ENCODE data around the gene ERCC4. TPM values are rescaled to one million over a fixed set of nuclear protein-coding genes. Genes with fewer than 3 reads are reported as not detected.
"Not testable (repeated sequence)": the region's sequence is repeated elsewhere in the genome, so short reads cannot be mapped to it uniquely, and the experiment has no call there.

ERCC4 gene
- total and polyA plus RNA-seq, 8 donors, result 1.2 to 6.7 (median 4.9) TPM

GRCh38 chr16:13904179-13904691, 15.7 kb upstream of the ERCC4 start:
- intact Hi-C loops (cut with DNase I), result no loop called here
- no peak overlapping the region for H3K4me3 ChIP-seq
- H3K27ac ChIP-seq, result no peak overlapping the region
- H3K36me3 ChIP-seq, result no peaks in the 10 kb centered on the region
- no peak for DNase-seq
- no peak for ATAC-seq
- H3K4me1 ChIP-seq, result peaks cover 3 to 15% (median 10%) of the 10 kb centered on the region in 3 donors
- WGBS, 2 donors, result 54 to 70% methylated on average over 1 of the region's 1 CpG
- no peak for TF ChIP-seq CTCF (IDR thresholded peaks at IDR 0.05)
- FAIRE-seq, result no peak
- H3K9me3 ChIP-seq, result no peaks in the 10 kb centered on the region
- no peaks in the 10 kb centered on the region for H3K27me3 ChIP-seq

- H3K9me3 ChIP-seq; intact Hi-C loops (cut with DNase I); H3K27me3 ChIP-seq; ATAC-seq; H3K36me3 ChIP-seq; FAIRE-seq; H3K27ac ChIP-seq; H3K4me3 ChIP-seq: not testable (repeated sequence)
- peak in 2 of 4 donors; percentile 11 for TF ChIP-seq CTCF (IDR thresholded peaks at IDR 0.05)
- peak in 5 of 6 donors; percentile 51 to 78 (median 66) for DNase-seq
- 23 to 37% methylated on average over 8 of the region's 9 CpGs for WGBS, 2 donors
- peaks cover 3 to 19% (median 15%) of the 10 kb centered on the region in 3 donors for H3K4me1 ChIP-seq
Measured at GRCh38 chr16:13904822-13905221, 15.1 kb upstream of the ERCC4 start.

GRCh38 chr16:13906168-13907089, 13.5 kb upstream of the ERCC4 start:
- no peak for ATAC-seq
- intact Hi-C loops (cut with DNase I), result no loop called here
- Histone ChIP-seq H3K27me3 (no peaks in the 10 kb centered on the region), H3K4me3 (no peak overlapping the region), H3K36me3 (no peaks in the 10 kb centered on the region), H3K9me3 (no peaks in the 10 kb centered on the region), H3K27ac (no peak overlapping the region), H3K4me1 (peaks cover 3 to 29% (median 22%) of the 10 kb centered on the region in 3 donors)
- no peak for DNase-seq
- WGBS, 2 donors, result 79 to 87% methylated on average over 10 of the region's 10 CpGs
- no peak for FAIRE-seq
- no peak for TF ChIP-seq CTCF (IDR thresholded peaks at IDR 0.05)

GRCh38 chr16:13907431-13907830, 12.5 kb upstream of the ERCC4 start:
- Histone ChIP-seq H3K4me1 (peaks cover 3 to 27% (median 22%) of the 10 kb centered on the region in 3 donors), H3K27me3 (no peaks in the 10 kb centered on the region), H3K9me3 (no peaks in the 10 kb centered on the region), H3K36me3 (no peaks in the 10 kb centered on the region), H3K4me3 (no peak overlapping the region), H3K27ac (no peak overlapping the region)
- intact Hi-C loops (cut with DNase I), result no loop called here
- no peak for TF ChIP-seq CTCF (IDR thresholded peaks at IDR 0.05)
- no peak for ATAC-seq
- no peak for FAIRE-seq
- DNase-seq, result no peak
- WGBS, 2 donors, result 41 to 42% methylated on average over 3 of the region's 3 CpGs

- Histone ChIP-seq H3K27ac (peak overlapping the region; percentile 22 to 93 (median 66)), H3K9me3 (no peaks in the 10 kb centered on the region), H3K4me1 (peaks cover 0 to 17% (median 14%) of the 10 kb centered on the region in 3 donors), H3K36me3 (no peaks in the 10 kb centered on the region), H3K27me3 (no peaks in the 10 kb centered on the region), H3K4me3 (no peak overlapping the region)
- no peak for ATAC-seq
- TF ChIP-seq CTCF (IDR thresholded peaks at IDR 0.05), result no peak
- DNase-seq, result no peak
- 83 to 89% methylated on average over 7 of the region's 7 CpGs for WGBS, 2 donors
- FAIRE-seq, result no peak
- intact Hi-C loops (cut with DNase I), result no loop called here
Measured at GRCh38 chr16:13909069-13909468, 10.9 kb upstream of the ERCC4 start.
